ENCODE data around the gene CDH4. TPM values are rescaled to one million over a fixed set of nuclear protein-coding genes. Genes with fewer than 3 reads are reported as not detected.

The CDH4 gene
- total and polyA plus RNA-seq, 2 of the 13 experiments (the other 11 are each of a cell fraction or from before 2014, with no cell fraction given) = not detected

- TF ChIP-seq GZF1 (CRISPR knock-in tag; IDR thresholded peaks at IDR 0.05) (no peak), FOXK2 (IDR thresholded peaks at IDR 0.05) (no peak), HNF4G (IDR thresholded peaks at IDR 0.05; ENCODE audit: borderline replicate concordance, low read depth, low read length) (no peak), HNF4G (CRISPR knock-in tag; IDR thresholded peaks at IDR 0.05; ENCODE audit: borderline replicate concordance, low read depth) (no peak), ZNF580 (CRISPR knock-in tag; IDR thresholded peaks at IDR 0.05; ENCODE audit: borderline replicate concordance, low read depth) (no peak), ZNF280D (CRISPR knock-in tag; IDR thresholded peaks at IDR 0.05) (no peak)
These were observed 348.0 kb downstream of the CDH4 start (continued) for GRCh38 chr20:61600016-61600415.

GRCh38 chr20:61601361-61601760 is 349.3 kb downstream of the CDH4 start:
- H4K20me1 ChIP-seq (ENCODE audit: insufficient read depth, low read length) = peaks cover 3% of the 10 kb centered on the region; the same call in 1 of the 2 replicates
- in situ Hi-C loops (cut with HindIII; ENCODE audit: extremely low pct_ligation_motif_present, low pct_unique_long_range_greater_than_20kb) = no loop called here
- intact Hi-C loops (cut with micrococcal nuclease; ENCODE audit: unreplicated experiment) = no loop called here
- POLR2A ChIA-PET = no interaction called here
- H3K4me1 ChIP-seq (ENCODE audit: insufficient read depth, low read length) = no peaks in the 10 kb centered on the region
- FAIRE-seq (no peak), ATAC-seq (no peak), DNase-seq (ENCODE audit: low spot score) (no peak)
- H3K27ac ChIP-seq (ENCODE audit: extremely low read length, insufficient read depth, low read length) = no peak overlapping the region
- peaks cover 2 to 38% of the 10 kb centered on the region in 2 experiments for H3K27me3 ChIP-seq (ENCODE audit: control insufficient read depth in 1 of 2, insufficient read depth in 2 of 2, low read length in 2 of 2)
- no peak overlapping the region for H3K4me2 ChIP-seq (ENCODE audit: low read depth, low read length)
- H3K4me3 ChIP-seq (replicated peaks in 1 of 3; ENCODE audit: insufficient read depth in 1 of 3, low read depth in 2 of 3, low read length in 3 of 3) = no peak overlapping the region
- H3K79me2 ChIP-seq (ENCODE audit: insufficient read depth, low read length) = no peaks in the 10 kb centered on the region
- no peaks in the 10 kb centered on the region for H3K9me3 ChIP-seq (ENCODE audit: low read length)
- H3K36me3 ChIP-seq (replicated peaks in 1 of 2; ENCODE audit: control insufficient read depth in 1 of 2, insufficient read depth in 2 of 2, low read length in 2 of 2) = no peaks in the 10 kb centered on the region
- CTCF ChIA-PET (ENCODE audit: low intra/inter-chr PET ratio, low total read pairs) = no interaction called here
- 35% methylated on average over 12 of the region's 12 CpGs for WGBS (ENCODE audit: low lambda C conversion rate)
- H3K9ac ChIP-seq (ENCODE audit: insufficient read depth, low read depth, low read length) = no peak overlapping the region
- H2AFZ ChIP-seq (ENCODE audit: low read length) = no peak overlapping the region
- no TSS peak for BruUV-seq (replicated peaks)
- TF ChIP-seq ZNF709 (CRISPR knock-in tag; IDR thresholded peaks at IDR 0.05) (no peak), ZNF30 (CRISPR knock-in tag; IDR thresholded peaks at IDR 0.05) (no peak), ZNF407 (CRISPR knock-in tag; IDR thresholded peaks at IDR 0.05; ENCODE audit: not compliant biosample characterization) (no peak), ZNF124 (CRISPR knock-in tag; IDR thresholded peaks at IDR 0.05) (no peak), MED1 (CRISPR knock-in tag; IDR thresholded peaks at IDR 0.05) (no peak), ATF7-NPFF (CRISPR knock-in tag; IDR thresholded peaks at IDR 0.05; ENCODE audit: low read depth) (no peak)

Measured in HepG2 (cell line).